Keratinocyte (primary cell): ENCODE data around the gene CCDC86. TPM values are rescaled to one million over a fixed set of nuclear protein-coding genes. Genes with fewer than 3 reads are reported as not detected.

Source experiments
- DNase-seq: peaks from one replicate; pipeline ENCODE4 v3.0.0-alpha.2; 2011; ENCODE audit warnings: low read depth, missing footprints, low spot score
- FAIRE-seq: peaks from 2 replicates; lab custom pipeline; 2011; peaks lifted over from hg19 to GRCh38; lab: Jason Lieb, UNC
- H2AFZ ChIP-seq: 2 replicates; pipeline ENCODE4 v1.6.0; 2012; ENCODE audit warnings: low read length, control low read depth, inconsistent platforms; ENCODE audit not compliant: control insufficient read depth
- H3K27ac ChIP-seq: 2 replicates; pipeline ENCODE4 v1.5.1; 2011; ENCODE audit warnings: low read length; ENCODE audit not compliant: control insufficient read depth, insufficient read depth
- H3K27me3 ChIP-seq: 3 replicates; pipeline ENCODE4 v1.6.0; 2011; ENCODE audit warnings: low read length; ENCODE audit not compliant: control insufficient read depth, insufficient read depth; ENCODE audit errors: extremely low read depth
- H3K36me3 ChIP-seq, 2 experiments: 2 replicates in 1 of 2; 3 replicates in 1 of 2; pipeline ENCODE4 v1.5.1; 2011; ENCODE audit warnings: low read length in 2 of 2, mild to moderate bottlenecking in 1 of 2; ENCODE audit not compliant: control insufficient read depth in 2 of 2, insufficient read depth in 2 of 2; ENCODE audit errors: extremely low read depth in 1 of 2
- H3K4me1 ChIP-seq: 3 replicates; pipeline ENCODE4 v1.5.1; 2011; ENCODE audit warnings: low read length; ENCODE audit not compliant: control insufficient read depth, insufficient read depth; ENCODE audit errors: extremely low read depth
- H3K4me2 ChIP-seq: 3 replicates; pipeline ENCODE4 v1.6.0; 2011; ENCODE audit warnings: low read depth, low read length; ENCODE audit not compliant: control insufficient read depth, insufficient read depth; ENCODE audit errors: extremely low read depth
- H3K4me3 ChIP-seq, 3 experiments: fragments of 200-600 bp in 1 of 3; sonication (generic) in 1 of 3; 2 replicates in 2 of 3; 3 replicates in 1 of 3; pipeline ENCODE4 v1.5.1; 2011 to 2016; ENCODE audit warnings: low read length in 3 of 3, mild to moderate bottlenecking in 3 of 3, control low read depth in 2 of 3, inconsistent platforms in 1 of 3, low read depth in 1 of 3, mixed read lengths in 1 of 3, mixed run types in 1 of 3, moderate library complexity in 1 of 3; ENCODE audit not compliant: control insufficient read depth in 2 of 3, insufficient read depth in 2 of 3; ENCODE audit errors: extremely low read depth in 1 of 3
- H3K79me2 ChIP-seq: 2 replicates; pipeline ENCODE4 v1.6.0; 2012; ENCODE audit warnings: low read length; ENCODE audit not compliant: control insufficient read depth, insufficient read depth
- H3K9ac ChIP-seq: 3 replicates; pipeline ENCODE4 v1.6.0; 2011; ENCODE audit warnings: low read length; ENCODE audit not compliant: control insufficient read depth, insufficient read depth; ENCODE audit errors: extremely low read depth
- H3K9me1 ChIP-seq: 3 replicates; pipeline ENCODE4 v1.6.0; 2011; ENCODE audit warnings: low read length; ENCODE audit not compliant: control insufficient read depth, insufficient read depth; ENCODE audit errors: extremely low read depth
- H3K9me3 ChIP-seq: 2 replicates; pipeline ENCODE4 v1.5.1; 2012; ENCODE audit warnings: low read depth, low read length; ENCODE audit not compliant: control insufficient read depth
- H4K20me1 ChIP-seq: 3 replicates; pipeline ENCODE4 v1.6.0; 2011; ENCODE audit warnings: low read length; ENCODE audit not compliant: control insufficient read depth, insufficient read depth; ENCODE audit errors: extremely low read depth
- CTCF ChIP-seq, 3 experiments: IDR thresholded peaks in 1 of 3; conservative IDR thresholded peaks in 1 of 3; optimal IDR thresholded peaks in 1 of 3; 2 replicates in 2 of 3; 3 replicates in 1 of 3; pipeline versions ENCODE3 to v1.5.1; 2011; ENCODE audit warnings: low read length in 3 of 3, mild to moderate bottlenecking in 3 of 3, moderate library complexity in 2 of 3, control low read depth in 1 of 3, inconsistent platforms in 1 of 3; ENCODE audit not compliant: insufficient read depth in 2 of 3; ENCODE audit errors: extremely low read depth in 1 of 3
- EZH2 ChIP-seq: IDR thresholded peaks from one replicate; pipeline ENCODE4 v1.6.1; 2012; ENCODE audit warnings: inconsistent platforms, mild to moderate bottlenecking, low read length, moderate library complexity
- dilution Hi-C: fragments of 300-500 bp; cut with MboI; formaldehyde crosslinking; loops from one replicate; pipeline ENCODE4 v1.7.0; 2020; ENCODE audit warnings: low sequenced_read_pairs; ENCODE audit not compliant: extremely low pct_ligation_motif_present
- polyA plus RNA-seq, 5 experiments: library from polyadenylated mRNA; depleted of rRNA in 3 of 5; stranded (reverse) in 3 of 5; stranded (forward) in 1 of 5; unstranded in 1 of 5; fragments of >200 nt; gene quantifications; 1 replicate in 1 of 5; 2 replicates in 3 of 5; 3 replicates in 1 of 5; pipeline versions ENCODE4 v1.2.1 to v1.2.3, GENCODE V29; 2011 to 2012; ENCODE audit warnings: missing spikeins in 2 of 5, low read depth in 1 of 5, low replicate concordance in 1 of 5

Gene CCDC86
- polyA plus RNA-seq, 1 donor (not counting 4 experiments of a cell fraction or from before 2014, with no cell fraction given): 29.3 TPM

GRCh38 chr11:60844870-60845221, 2.9 kb downstream of the CCDC86 start:
- peak overlapping the region in 2 of 3 experiments; percentile 72 to 96 for H3K4me3 ChIP-seq
- no peak for TF ChIP-seq CTCF (optimal IDR thresholded peaks at IDR 0.05 in 1 of 3, IDR thresholded peaks at IDR 0.05 in 1 of 3, conservative IDR thresholded peaks at IDR 0.05 in 1 of 3; ENCODE audit: extremely low read depth in 1 of 3, insufficient read depth in 2 of 3, low read length in 3 of 3)
- no peak for TF ChIP-seq EZH2
- peaks cover 8% of the 10 kb centered on the region for H4K20me1 ChIP-seq
- no peaks in the 10 kb centered on the region for H3K9me1 ChIP-seq
- peak overlapping the region; percentile 96 for H3K4me2 ChIP-seq
- H3K27ac ChIP-seq: no peak overlapping the region
- H3K36me3 ChIP-seq: peaks cover 19 to 34% of the 10 kb centered on the region in 2 experiments
- no peak overlapping the region for H2AFZ ChIP-seq
- DNase-seq: no peak
- no peak for FAIRE-seq
- no peaks in the 10 kb centered on the region for H3K27me3 ChIP-seq
- H3K9me3 ChIP-seq: no peaks in the 10 kb centered on the region
- H3K9ac ChIP-seq: peak overlapping the region; percentile 97
- peaks cover 44% of the 10 kb centered on the region for H3K79me2 ChIP-seq
- dilution Hi-C loops: no loop called here
- H3K4me1 ChIP-seq: peaks cover 29% of the 10 kb centered on the region

- Histone ChIP-seq H3K9ac (no peak overlapping the region), H3K4me2 (peak overlapping the region; percentile 96), H3K4me3 (no peak overlapping the region), H3K27me3 (no peaks in the 10 kb centered on the region), H3K27ac (no peak overlapping the region), H3K9me3 (no peaks in the 10 kb centered on the region), H4K20me1 (peaks cover 8% of the 10 kb centered on the region), H2AFZ (no peak overlapping the region), H3K36me3 (peaks cover 19 to 39% of the 10 kb centered on the region in 2 experiments), H3K4me1 (peaks cover 29% of the 10 kb centered on the region), H3K9me1 (no peaks in the 10 kb centered on the region), H3K79me2 (peaks cover 44% of the 10 kb centered on the region)
- no peak for FAIRE-seq
- TF ChIP-seq EZH2 (no peak), CTCF (optimal IDR thresholded peaks at IDR 0.05 in 1 of 3, IDR thresholded peaks at IDR 0.05 in 1 of 3, conservative IDR thresholded peaks at IDR 0.05 in 1 of 3; ENCODE audit: extremely low read depth in 1 of 3, insufficient read depth in 2 of 3, low read length in 3 of 3) (no peak)
- dilution Hi-C loops: no loop called here
- no peak for DNase-seq
These were observed 3.4 kb downstream of the CCDC86 start for GRCh38 chr11:60845338-60845737.
